K562 (cell line): ENCODE data around the gene ATXN1. TPM values are rescaled to one million over a fixed set of nuclear protein-coding genes. Genes with fewer than 3 reads are reported as not detected.

Source experiments
- BACH1 ChIP-seq: fragments of 200-800 bp; sonication (Bioruptor generic); IDR thresholded peaks from 2 replicates; pipeline ENCODE4 v1.6.1; 2016; ENCODE audit warnings: missing genetic modification characterization, missing compliant biosample characterization
- CHD2 ChIP-seq: IDR thresholded peaks from 2 replicates; pipeline ENCODE4 v1.6.1; 2011; ENCODE audit warnings: low read depth, low read length
- CREB1 ChIP-seq, 2 experiments: sonication (generic) in 1 of 2; formaldehyde crosslinking in 1 of 2; IDR thresholded peaks; 2 replicates each; pipeline versions ENCODE4 v1.6.1 to v1.8.0; 2012 to 2022; ENCODE audit warnings: inconsistent platforms in 1 of 2, mild to moderate bottlenecking in 1 of 2, missing genetic modification reagents in 1 of 2, moderate library complexity in 1 of 2
- CTBP1 ChIP-seq: fragments of 450-650 bp; IDR thresholded peaks from 2 replicates; pipeline ENCODE4 v1.6.1; 2016; ENCODE audit warnings: borderline replicate concordance
- DNMT1 ChIP-seq: fragments of 450-650 bp; IDR thresholded peaks from 2 replicates; pipeline ENCODE4 v1.6.1; 2016; ENCODE audit warnings: antibody characterized with exemption, mild to moderate bottlenecking
- FOXP1 ChIP-seq: sonication (generic); formaldehyde crosslinking; IDR thresholded peaks from 2 replicates; pipeline ENCODE4 v1.8.0; 2022; ENCODE audit warnings: mild to moderate bottlenecking, missing genetic modification reagents
- GTF2A2 ChIP-seq: IDR thresholded peaks from 2 replicates; pipeline ENCODE4 v1.6.1; 2016; ENCODE audit warnings: mild to moderate bottlenecking, missing genetic modification characterization, missing compliant biosample characterization
- GTF2E2 ChIP-seq: fragments of 200-800 bp; sonication (Bioruptor generic); IDR thresholded peaks from 2 replicates; pipeline ENCODE4 v1.6.1; 2016; ENCODE audit warnings: missing genetic modification characterization, missing compliant biosample characterization
- KLF16 ChIP-seq: IDR thresholded peaks from 2 replicates; pipeline ENCODE4 v1.6.1; 2016; ENCODE audit warnings: antibody characterized with exemption
- SIN3A ChIP-seq, 2 experiments: fragments of 150-350 bp in 1 of 2; IDR thresholded peaks; 2 replicates each; pipeline ENCODE4 v1.6.1; 2011 to 2016; ENCODE audit warnings: borderline replicate concordance in 2 of 2, low read depth in 2 of 2, low read length in 2 of 2, mild to moderate bottlenecking in 2 of 2, moderate library complexity in 2 of 2; ENCODE audit not compliant: control insufficient read depth in 1 of 2
- ZBED1 ChIP-seq: IDR thresholded peaks from 2 replicates; pipeline ENCODE4 v1.6.1; 2014
- ZEB2 ChIP-seq: fragments of 450-650 bp; IDR thresholded peaks from 2 replicates; pipeline ENCODE4 v1.6.1; 2016
- ZNF134 ChIP-seq: fragments of 250-450 bp; sonication (Bioruptor Pico); conservative IDR thresholded peaks from 2 replicates; pipeline ENCODE4 v1.4.0; 2020
- ZNF232 ChIP-seq: sonication (generic); formaldehyde crosslinking; IDR thresholded peaks from 2 replicates; pipeline ENCODE4 v1.8.0; 2022; ENCODE audit warnings: mild to moderate bottlenecking, missing genetic modification reagents
- ZNF253 ChIP-seq: fragments of 250-450 bp; sonication (Bioruptor Pico); conservative IDR thresholded peaks from 2 replicates; pipeline ENCODE4 v1.6.1; 2021; ENCODE audit warnings: mild to moderate bottlenecking
- ZNF696 ChIP-seq: fragments of 250-450 bp; sonication (Bioruptor Pico); conservative IDR thresholded peaks from 2 replicates; pipeline ENCODE4 v1.4.0; 2020; ENCODE audit warnings: mild to moderate bottlenecking, moderate library complexity
- polyA plus RNA-seq, 8 experiments: library from polyadenylated mRNA; depleted of rRNA in 4 of 8; stranded (reverse) in 5 of 8; unstranded in 3 of 8; fragments of >200 nt; fragmentation: Nextera tagmentation in 2 of 8; fragmentation: Illumina TruSeq in 1 of 8; extraction: Ambion mirVana in 2 of 8; extraction: Trizol in 1 of 8; gene quantifications; 2 replicates each; pipeline versions ENCODE4 v1.2.1 to v1.2.3, GENCODE V29; 2011 to 2014; ENCODE audit warnings: inconsistent platforms in 1 of 8, missing spikeins in 1 of 8
- total RNA-seq, 7 experiments: library from RNA; depleted of rRNA in 6 of 7; stranded (reverse); fragments of >200 nt in 6 of 7; fragmentation: Illumina TruSeq in 2 of 7; extraction: Trizol in 2 of 7; gene quantifications; 2 replicates each; pipeline versions ENCODE4 v1.2.1 to v1.2.3, GENCODE V29; 2011 to 2021; ENCODE audit warnings: low replicate concordance in 1 of 7
- TF ChIP-seq, protein P1 (sequence below): sonication (generic); formaldehyde crosslinking; IDR thresholded peaks from 2 replicates; pipeline ENCODE4 v1.9.0; 2022; ENCODE audit warnings: mild to moderate bottlenecking, missing genetic modification reagents
- TF ChIP-seq, protein P2 (sequence below): fragments of 250-450 bp; sonication (Bioruptor Pico); IDR thresholded peaks from 2 replicates; pipeline ENCODE4 v1.4.0; 2020; ENCODE audit warnings: mild to moderate bottlenecking

ATXN1 gene
- total and polyA plus RNA-seq, 9 of the 15 experiments (the other 6 are each of a cell fraction or from before 2014, with no cell fraction given): under 0.01 to 1.2 (median 0.58) TPM

DNA sequence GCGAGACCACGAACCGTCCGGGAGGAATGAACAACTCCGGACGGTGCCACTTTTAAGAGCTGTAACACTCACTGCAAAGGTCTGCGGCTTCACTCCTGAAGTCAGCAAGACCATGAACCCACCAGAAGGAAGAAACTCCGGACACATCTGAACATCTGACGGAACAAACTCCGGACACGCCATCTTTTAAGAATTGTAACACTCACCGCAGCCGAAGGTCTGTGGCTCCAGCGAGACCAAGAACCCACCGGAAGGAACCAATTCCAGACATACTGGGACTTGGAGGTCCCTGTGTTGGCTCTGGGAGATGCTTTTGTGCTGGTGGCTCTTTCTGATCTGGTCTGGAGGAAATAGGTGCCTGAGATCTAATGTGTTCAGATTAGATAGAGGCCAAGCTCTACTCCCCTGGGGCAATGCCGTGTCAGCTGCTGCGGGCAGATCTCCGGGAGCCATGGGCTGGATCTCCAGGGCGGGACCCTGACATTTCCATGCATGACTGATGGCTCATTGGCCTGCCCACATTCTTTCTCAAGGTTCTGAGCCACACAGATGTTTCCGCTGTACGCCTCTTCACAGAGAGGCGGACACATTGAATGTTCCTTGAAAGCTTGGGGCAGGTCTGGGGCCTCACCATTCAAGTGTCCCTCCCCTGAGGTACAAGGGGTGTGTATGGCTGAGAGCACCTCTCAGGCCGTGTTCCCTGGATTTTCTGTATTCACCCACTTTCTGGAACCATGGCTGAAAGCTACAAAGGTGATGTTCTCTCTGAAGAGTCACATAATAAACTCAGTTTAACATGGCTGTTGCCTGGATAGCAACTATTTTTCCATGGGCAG, 493.6 kb downstream of the ATXN1 start (continued):
- TF ChIP-seq ZNF134 (CRISPR knock-in tag) (peak; percentile 26; the same call in 1 of the 2 replicates), GTF2E2 (tag) (peak; percentile 71; the same call in 1 of the 2 replicates), ZNF232 (CRISPR knock-in tag) (no peak), FOXP1 (CRISPR knock-in tag) (peak; percentile 74; the same call in 1 of the 2 replicates), KLF16 (peak; percentile 99), SIN3A (IDR thresholded peaks at IDR 0.05; ENCODE audit: borderline replicate concordance in 2 of 2, control insufficient read depth in 1 of 2, low read depth in 2 of 2, low read length in 2 of 2) (0 out of 4 replicates have a peak, but pooled peaks have one; percentile 72 to 75), ZNF253 (CRISPR knock-in tag) (no peak), CREB1 (IDR thresholded peaks at IDR 0.05) (peak; percentile 72), CREB1 (CRISPR knock-in tag; IDR thresholded peaks at IDR 0.05) (0 out of 2 replicates have a peak, but pooled peaks have one; percentile 19), GTF2A2 (tag) (no peak; the same call in 1 of the 2 replicates), ZEB2 (peak; percentile 86), CHD2 (0 out of 2 replicates have a peak, but pooled peaks have one; percentile 7), ZBED1 (peak; percentile 87), CTBP1 (peak; percentile 95), BACH1 (tag) (no peak; the same call in 1 of the 2 replicates), ZNF696 (0 out of 2 replicates have a peak, but pooled peaks have one; percentile 20), DNMT1 (peak; percentile 76; the same call in 1 of the 2 replicates)
- TF ChIP-seq, protein P1, sequence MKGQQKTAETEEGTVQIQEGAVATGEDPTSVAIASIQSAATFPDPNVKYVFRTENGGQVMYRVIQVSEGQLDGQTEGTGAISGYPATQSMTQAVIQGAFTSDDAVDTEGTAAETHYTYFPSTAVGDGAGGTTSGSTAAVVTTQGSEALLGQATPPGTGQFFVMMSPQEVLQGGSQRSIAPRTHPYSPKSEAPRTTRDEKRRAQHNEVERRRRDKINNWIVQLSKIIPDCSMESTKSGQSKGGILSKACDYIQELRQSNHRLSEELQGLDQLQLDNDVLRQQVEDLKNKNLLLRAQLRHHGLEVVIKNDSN (CRISPR knock-in tag): peak; percentile 74
- TF ChIP-seq, protein P2, sequence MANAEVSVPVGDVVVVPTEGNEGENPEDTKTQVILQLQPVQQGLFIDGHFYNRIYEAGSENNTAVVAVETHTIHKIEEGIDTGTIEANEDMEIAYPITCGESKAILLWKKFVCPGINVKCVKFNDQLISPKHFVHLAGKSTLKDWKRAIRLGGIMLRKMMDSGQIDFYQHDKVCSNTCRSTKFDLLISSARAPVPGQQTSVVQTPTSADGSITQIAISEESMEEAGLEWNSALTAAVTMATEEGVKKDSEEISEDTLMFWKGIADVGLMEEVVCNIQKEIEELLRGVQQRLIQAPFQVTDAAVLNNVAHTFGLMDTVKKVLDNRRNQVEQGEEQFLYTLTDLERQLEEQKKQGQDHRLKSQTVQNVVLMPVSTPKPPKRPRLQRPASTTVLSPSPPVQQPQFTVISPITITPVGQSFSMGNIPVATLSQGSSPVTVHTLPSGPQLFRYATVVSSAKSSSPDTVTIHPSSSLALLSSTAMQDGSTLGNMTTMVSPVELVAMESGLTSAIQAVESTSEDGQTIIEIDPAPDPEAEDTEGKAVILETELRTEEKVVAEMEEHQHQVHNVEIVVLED (CRISPR knock-in tag): peak; percentile 63
